B cell (primary cell): ENCODE data around the gene MAF. TPM values are rescaled to one million over a fixed set of nuclear protein-coding genes. Genes with fewer than 3 reads are reported as not detected.

Source experiments
- ATAC-seq: fragments of 200-7000 bp; cut with Tn5 transposase; one replicate; pipeline ENCODE4 v1.10.0; 2021; ENCODE audit warnings: low read depth, mild to moderate bottlenecking, moderate number of reproducible peaks, moderate library complexity
- CTCF ChIA-PET: fragments of 350-600 bp; sonication (Branson Sonifier 250); formaldehyde crosslinking; loops from one replicate; lab custom pipeline; 2021; ENCODE audit warnings: antibody characterized with exemption, inconsistent platforms; lab: Charles Lee
- POLR2A ChIA-PET: fragments of 350-600 bp; sonication (Branson Sonifier 250); formaldehyde crosslinking; loops from one replicate; lab custom pipeline; 2021; ENCODE audit warnings: antibody characterized with exemption; lab: Charles Lee
- DNase-seq: peaks from one replicate; pipeline ENCODE4 v3.0.0; 2013
- H2AFZ ChIP-seq: 2 replicates; pipeline ENCODE4 v1.6.1; 2012; ENCODE audit warnings: mild to moderate bottlenecking, low read depth, low read length; ENCODE audit not compliant: insufficient read depth, poor library complexity, severe bottlenecking
- H3K27ac ChIP-seq, 2 donors: 1 replicate in 1 of 2; 2 replicates in 1 of 2; pipeline ENCODE4 v1.5.1; 2012 to 2013; ENCODE audit warnings: low read length in 2 of 2, mild to moderate bottlenecking in 2 of 2, moderate library complexity in 1 of 2
- H3K27me3 ChIP-seq, 4 experiments: fragments of 200-600 bp in 1 of 4; sonication (generic) in 1 of 4; replicated peaks in 1 of 4; 1 replicate in 2 of 4; 2 replicates in 2 of 4; pipeline versions ENCODE4 v1.6.1 to v1.7.0; 2013 to 2016; ENCODE audit warnings: low read length in 3 of 4, mild to moderate bottlenecking in 2 of 4, mixed read lengths in 1 of 4, moderate library complexity in 1 of 4; ENCODE audit not compliant: insufficient read depth in 4 of 4, control insufficient read depth in 3 of 4; ENCODE audit errors: control extremely low read depth in 1 of 4
- H3K36me3 ChIP-seq, 2 experiments: replicated peaks in 1 of 2; 1 replicate in 1 of 2; 2 replicates in 1 of 2; pipeline versions ENCODE4 v1.6.1 to v1.7.1; 2013; ENCODE audit warnings: low read length in 1 of 2; ENCODE audit not compliant: insufficient read depth in 2 of 2, control insufficient read depth in 1 of 2; ENCODE audit errors: control extremely low read depth in 1 of 2, extremely low read depth in 1 of 2
- H3K4me1 ChIP-seq, 2 donors: fragments of 200-600 bp in 1 of 2; sonication (generic) in 1 of 2; 1 replicate in 1 of 2; 2 replicates in 1 of 2; pipeline versions ENCODE4 v1.5.1 to v1.6.1; 2013 to 2017; ENCODE audit warnings: low read length in 2 of 2; ENCODE audit not compliant: control insufficient read depth in 2 of 2, insufficient read depth in 2 of 2
- H3K4me2 ChIP-seq: replicated peaks from 2 replicates; pipeline ENCODE3; 2012; ENCODE audit warnings: mild to moderate bottlenecking, low read depth, low read length; ENCODE audit not compliant: poor library complexity, severe bottlenecking
- H3K4me3 ChIP-seq, 5 experiments: fragments of 200-600 bp in 1 of 5; sonication (generic) in 1 of 5; 1 replicate in 3 of 5; 2 replicates in 2 of 5; pipeline versions ENCODE4 v1.5.1 to v1.7.0; 2011 to 2016; ENCODE audit warnings: low read length in 4 of 5, mild to moderate bottlenecking in 4 of 5, low read depth in 2 of 5, control low read depth in 1 of 5, moderate library complexity in 1 of 5; ENCODE audit not compliant: insufficient read depth in 1 of 5; ENCODE audit errors: control extremely low read depth in 1 of 5, extremely low read depth in 1 of 5
- H3K79me2 ChIP-seq: fragments of 200-600 bp; sonication (generic); one replicate; pipeline ENCODE4 v1.6.0; 2016; ENCODE audit warnings: low read length; ENCODE audit not compliant: control insufficient read depth, insufficient read depth
- H3K9ac ChIP-seq: fragments of 200-600 bp; sonication (generic); 2 replicates; pipeline ENCODE4 v1.6.1; 2017; ENCODE audit warnings: mild to moderate bottlenecking, low read length, moderate library complexity
- H3K9me3 ChIP-seq, 3 donors: one replicate each; pipeline versions ENCODE4 v1.6.1 to v1.7.1; 2013; ENCODE audit warnings: low read length in 2 of 3; ENCODE audit not compliant: control insufficient read depth in 2 of 3, insufficient read depth in 1 of 3; ENCODE audit errors: control extremely low read depth in 1 of 3
- H4K20me1 ChIP-seq: 2 replicates; pipeline ENCODE4 v1.6.0; 2012; ENCODE audit warnings: mild to moderate bottlenecking, low read length; ENCODE audit not compliant: insufficient read depth, control insufficient read depth, poor library complexity, severe bottlenecking
- H3K27ac Mint-ChIP-seq: one replicate; pipeline ENCODE4 v1.8.0; 2021; ENCODE audit warnings: mixed read lengths
- H3K27me3 Mint-ChIP-seq: one replicate; pipeline ENCODE4 v1.8.0; 2021; ENCODE audit warnings: mixed read lengths
- H3K4me1 Mint-ChIP-seq: one replicate; pipeline ENCODE4 v1.8.0; 2021; ENCODE audit warnings: mixed read lengths
- H3K4me3 Mint-ChIP-seq: one replicate; pipeline ENCODE4 v1.8.0; 2021; ENCODE audit warnings: mixed read lengths
- H3K9me3 Mint-ChIP-seq: one replicate; pipeline ENCODE4 v1.8.0; 2022; ENCODE audit warnings: mixed read lengths; ENCODE audit not compliant: insufficient read depth
- CTCF ChIP-seq: fragments of 200-600 bp; IDR thresholded peaks from one replicate; pipeline ENCODE4 v1.8.0; 2022; ENCODE audit warnings: antibody characterized with exemption, mild to moderate bottlenecking
- EZH2 ChIP-seq: IDR thresholded peaks from 2 replicates; pipeline ENCODE4 v1.6.1; 2012; ENCODE audit warnings: borderline replicate concordance, low read depth, mild to moderate bottlenecking, moderate library complexity, low read length; ENCODE audit not compliant: insufficient read depth, poor library complexity, severe bottlenecking
- WGBS: methylation state at CpG from one replicate; pipeline ENCODE4 v1.1.5; 2013; ENCODE audit warnings: missing lambda C conversion rate; ENCODE audit not compliant: insufficient coverage; 5-methylcytosine and 5-hydroxymethylcytosine counted together
- intact Hi-C: fragments of 100-400 bp; cut with micrococcal nuclease; formaldehyde crosslinking; loops from one replicate; pipeline ENCODE4 v1.10.0; 2022
- polyA plus RNA-seq: library from polyadenylated mRNA; depleted of rRNA; stranded (reverse); fragments of >200 nt; gene quantifications from 2 replicates; pipeline ENCODE4 v1.2.3, GENCODE V29; 2012
- total RNA-seq, 2 donors: library from RNA; stranded (reverse); fragments of 120-200 nt in 1 of 2; gene quantifications; 1 replicate in 1 of 2; 2 replicates in 1 of 2; pipeline versions ENCODE4 v1.2.3 to v1.2.4, GENCODE V29; 2013 to 2022

Gene MAF
- total and polyA plus RNA-seq, 2 donors (not counting 1 experiment from before 2014, with no cell fraction given) = 0.30 to 0.49 TPM

GRCh38 chr16:79638386-79638785 lies 37.8 kb upstream of the MAF start:
- Histone ChIP-seq H3K9ac (no peak overlapping the region), H3K4me1 (peaks cover 4 to 5% of the 10 kb centered on the region in 2 donors), H3K79me2 (no peaks in the 10 kb centered on the region), H3K27ac (no peak overlapping the region), H4K20me1 (no peaks in the 10 kb centered on the region), H3K27me3 (no peaks in the 10 kb centered on the region), H3K4me2 (no peak overlapping the region), H3K9me3 (no peaks in the 10 kb centered on the region), H3K36me3 (no peaks in the 10 kb centered on the region), H3K4me3 (no peak overlapping the region), H2AFZ (no peak overlapping the region)
- ChIA-PET POLR2A (no interaction called here), CTCF (no interaction called here)
- intact Hi-C loops = no loop called here
- WGBS = 95% methylated on average over 5 of the region's 5 CpGs
- Mint-ChIP-seq H3K4me1 (no peaks in the 10 kb centered on the region), H3K4me3 (no peak overlapping the region), H3K9me3 (no peaks in the 10 kb centered on the region), H3K27me3 (peaks cover 12% of the 10 kb centered on the region), H3K27ac (no peak overlapping the region)
- TF ChIP-seq EZH2 (no peak), CTCF (no peak)
- ATAC-seq (no peak), DNase-seq (no peak)

GRCh38 chr16:79635488-79635887 lies 35.0 kb upstream of the MAF start:
- no peak overlapping the region for H2AFZ ChIP-seq
- no peaks in the 10 kb centered on the region for H3K9me3 ChIP-seq
- no peaks in the 10 kb centered on the region for H4K20me1 ChIP-seq
- WGBS = no CpG with 5 or more reads among the region's 2 CpGs
- Mint-ChIP-seq H3K27me3 (peaks cover 7% of the 10 kb centered on the region), H3K4me1 (no peaks in the 10 kb centered on the region), H3K27ac (no peak overlapping the region), H3K9me3 (no peaks in the 10 kb centered on the region), H3K4me3 (no peak overlapping the region)
- H3K27ac ChIP-seq = no peak overlapping the region
- no peak overlapping the region for H3K4me3 ChIP-seq
- no peaks in the 10 kb centered on the region for H3K4me1 ChIP-seq
- no peak for TF ChIP-seq EZH2
- TF ChIP-seq CTCF = no peak
- no peak overlapping the region for H3K9ac ChIP-seq
- no peaks in the 10 kb centered on the region for H3K79me2 ChIP-seq
- H3K27me3 ChIP-seq = no peaks in the 10 kb centered on the region
- no peak for DNase-seq
- H3K4me2 ChIP-seq = no peak overlapping the region
- CTCF ChIA-PET = no interaction called here
- no peaks in the 10 kb centered on the region for H3K36me3 ChIP-seq
- no peak for ATAC-seq
- POLR2A ChIA-PET = no interaction called here
- intact Hi-C loops = no loop called here
